ENCODE measurements around the gene VANGL2.

DNA sequence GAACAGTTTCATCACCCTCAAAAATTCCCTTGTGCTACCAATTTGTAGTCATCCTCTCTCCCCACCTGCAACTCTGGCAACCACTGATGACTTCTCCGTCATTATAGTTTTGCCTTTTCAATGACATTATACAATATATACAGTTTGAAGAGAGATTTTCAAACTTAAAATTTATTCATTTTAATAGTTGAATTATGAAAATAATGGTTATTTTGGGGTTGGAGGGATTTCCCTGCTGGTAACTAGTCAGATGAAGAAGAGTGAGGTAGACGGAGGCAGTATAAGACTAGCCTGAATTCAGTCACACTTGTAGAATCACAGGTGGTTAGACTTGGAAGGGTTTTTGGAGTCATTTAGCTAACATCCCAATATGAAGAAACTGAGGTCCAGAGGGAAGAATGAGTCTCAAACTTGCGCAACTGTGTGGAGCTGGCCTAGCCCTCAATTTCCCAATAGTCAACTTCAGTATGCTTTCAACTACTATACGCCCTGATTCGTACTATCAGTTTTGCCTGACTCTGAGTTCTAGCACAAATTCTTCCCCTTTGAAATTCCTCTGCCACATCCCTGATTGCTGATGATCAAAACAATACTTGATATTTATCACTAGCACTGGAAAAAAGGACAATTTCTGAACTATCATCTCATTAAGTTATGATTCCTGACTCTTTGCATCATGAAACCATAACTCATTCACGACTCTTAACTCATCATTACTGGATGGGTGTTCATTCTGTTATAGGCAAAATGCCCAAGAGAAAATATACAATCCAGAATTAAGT is 54.2 kb downstream of the VANGL2 start:
- TF ChIP-seq FOXM1 (IDR thresholded peaks at IDR 0.05; ENCODE audit: low read depth) (no peak), FOXM1 (CRISPR knock-in tag; IDR thresholded peaks at IDR 0.05; ENCODE audit: low read depth) (no peak), ZNF76 (CRISPR knock-in tag; IDR thresholded peaks at IDR 0.05; ENCODE audit: borderline replicate concordance) (no peak)

Data from K562 (cell line).